HCT116 (cell line): ENCODE results near the gene CCT8. TPM values are rescaled to one million over a fixed set of nuclear protein-coding genes. Genes with fewer than 3 reads are reported as not detected.

Experiments
- ATAC-seq: fragments of 200-7000 bp; cut with Tn5 transposase; 2 replicates; pipeline ENCODE4 v1.9.1; 2020; ENCODE audit warnings: mild to moderate bottlenecking, moderate library complexity
- BruUV-seq: library from RNA; stranded (reverse); fragments of 400-500 nt; replicated peaks from 2 replicates; lab custom pipeline; 2021; lab: Mats Ljungman, UMichigan
- CTCF ChIA-PET: fragments of 300-600 bp; sonication (Branson Sonifier 250); formaldehyde crosslinking; loops from one replicate; lab custom pipeline; 2021; ENCODE audit warnings: antibody characterized with exemption; lab: Charles Lee
- POLR2A ChIA-PET: fragments of 300-600, 350-600 bp; sonication (Branson Sonifier 250); formaldehyde crosslinking; loops from one replicate; lab custom pipeline; 2021; ENCODE audit warnings: antibody characterized with exemption; lab: Charles Lee
- RAD21 ChIA-PET, 2 experiments: fragments of 300-600 bp; sonication (Branson Sonifier 250); formaldehyde crosslinking; loops; one replicate each; lab custom pipeline; 2023; ENCODE audit warnings: low total read pairs in 2 of 2; ENCODE audit not compliant: uncharacterized antibody in 2 of 2, unreplicated experiment in 2 of 2, low non-redundant PET in 1 of 2; lab: Charles Lee
- DNase-seq: peaks from one replicate; pipeline ENCODE4 v3.0.0-alpha.2; 2010; ENCODE audit warnings: low read depth, low spot score
- H2AFZ ChIP-seq: fragments of 200-600 bp; shearing (Covaris generic), sonication (generic); 2 replicates; pipeline ENCODE4 v1.6.1; 2017; ENCODE audit warnings: low read depth, mixed run types, mixed read lengths, antibody characterized with exemption, low read length; ENCODE audit not compliant: poor library complexity, severe bottlenecking
- H3K27ac ChIP-seq: 2 replicates; pipeline ENCODE4 v1.5.1; 2012; ENCODE audit warnings: low read depth, low read length
- H3K27me3 ChIP-seq: fragments of 200-600 bp; sonication (generic); 2 replicates; pipeline ENCODE4 v1.6.1; 2016; ENCODE audit warnings: mixed run types, low read length, mixed read lengths; ENCODE audit not compliant: insufficient read depth
- H3K36me3 ChIP-seq, 2 experiments: fragments of 200-500 bp in 1 of 2; fragments of 200-600 bp in 1 of 2; sonication (Bioruptor generic) in 1 of 2; sonication (generic) in 1 of 2; 2 replicates each; pipeline versions ENCODE4 v1.5.1 to v1.6.1; 2014 to 2016; ENCODE audit warnings: low read length in 2 of 2, inconsistent platforms in 1 of 2, mixed read lengths in 1 of 2, mixed run types in 1 of 2; ENCODE audit not compliant: insufficient read depth in 2 of 2, control insufficient read depth in 1 of 2
- H3K4me1 ChIP-seq, 2 experiments: fragments of 200-600 bp in 1 of 2; sonication (generic) in 1 of 2; 2 replicates each; pipeline versions ENCODE4 v1.5.1 to v1.6.1; 2012 to 2017; ENCODE audit warnings: low read length in 2 of 2, inconsistent platforms in 1 of 2, mild to moderate bottlenecking in 1 of 2, mixed read lengths in 1 of 2, mixed run types in 1 of 2, moderate library complexity in 1 of 2; ENCODE audit not compliant: insufficient read depth in 2 of 2, control insufficient read depth in 1 of 2
- H3K4me2 ChIP-seq: fragments of 200-600 bp; sonication (generic); 2 replicates; pipeline ENCODE4 v1.6.1; 2017; ENCODE audit warnings: mixed run types, low read length, mixed read lengths
- H3K4me3 ChIP-seq, 2 experiments: fragments of 200-600 bp in 1 of 2; sonication (generic) in 1 of 2; replicated peaks in 1 of 2; 2 replicates each; pipeline ENCODE4 v1.5.1; 2011 to 2016; ENCODE audit warnings: low read length in 2 of 2, control low read depth in 1 of 2, low read depth in 1 of 2, mild to moderate bottlenecking in 1 of 2, mixed read lengths in 1 of 2, mixed run types in 1 of 2
- H3K79me2 ChIP-seq: fragments of 200-600 bp; sonication (generic); 2 replicates; pipeline ENCODE4 v1.6.1; 2017; ENCODE audit warnings: mild to moderate bottlenecking, mixed run types, low read length, moderate library complexity, mixed read lengths; ENCODE audit not compliant: insufficient read depth
- H3K9ac ChIP-seq: fragments of 200-600 bp; sonication (generic); 2 replicates; pipeline ENCODE4 v1.6.1; 2016; ENCODE audit warnings: low read length, mixed read lengths
- H3K9me2 ChIP-seq: fragments of 200-600 bp; sonication (generic), shearing (Covaris generic); 2 replicates; pipeline ENCODE4 v1.6.1; 2017; ENCODE audit warnings: mixed run types, mild to moderate bottlenecking, moderate library complexity; ENCODE audit not compliant: insufficient read depth
- H3K9me3 ChIP-seq, 2 experiments: fragments of 200-500 bp in 1 of 2; fragments of 200-600 bp in 1 of 2; sonication (Bioruptor generic) in 1 of 2; sonication (generic) in 1 of 2; 2 replicates each; pipeline ENCODE4 v1.6.1; 2014 to 2017; ENCODE audit warnings: low read length in 2 of 2, mixed read lengths in 2 of 2, inconsistent platforms in 1 of 2, low read depth in 1 of 2, mild to moderate bottlenecking in 1 of 2, mixed run types in 1 of 2, moderate library complexity in 1 of 2; ENCODE audit not compliant: control insufficient read depth in 1 of 2, insufficient read depth in 1 of 2
- H4K20me1 ChIP-seq: fragments of 200-600 bp; sonication (generic), shearing (Covaris generic); 2 replicates; pipeline ENCODE4 v1.6.1; 2017; ENCODE audit warnings: mixed run types, mild to moderate bottlenecking, moderate library complexity; ENCODE audit not compliant: insufficient read depth
- EGR1 ChIP-seq: IDR thresholded peaks from 2 replicates; pipeline ENCODE4 v1.6.1; 2012; ENCODE audit warnings: low read depth
- JUND ChIP-seq: IDR thresholded peaks from 2 replicates; pipeline ENCODE4 v1.6.1; 2012
- POLR2A ChIP-seq: IDR thresholded peaks from 2 replicates; pipeline ENCODE4 v1.7.0; 2011; ENCODE audit warnings: borderline replicate concordance; ENCODE audit not compliant: insufficient read depth, insufficient read length; ENCODE audit errors: extremely low read depth
- RAD21 ChIP-seq: IDR thresholded peaks from 2 replicates; pipeline ENCODE4 v1.6.1; 2012; ENCODE audit warnings: low read depth, mild to moderate bottlenecking
- SRF ChIP-seq: IDR thresholded peaks from 2 replicates; pipeline ENCODE4 v1.6.1; 2012; ENCODE audit warnings: low read depth
- TCF7L2 ChIP-seq: IDR thresholded peaks from 2 replicates; pipeline ENCODE4 v1.7.0; 2011; ENCODE audit warnings: borderline replicate concordance, inconsistent platforms; ENCODE audit not compliant: insufficient read depth, insufficient read length; ENCODE audit errors: extremely low read depth
- intact Hi-C: fragments of 100-400 bp; cut with micrococcal nuclease; formaldehyde crosslinking; loops from 2 replicates; pipeline ENCODE4 v1.10.0; 2022
- total RNA-seq: library from RNA; stranded (reverse); gene quantifications from one replicate; pipeline ENCODE4 v1.2.1, GENCODE V29; 2021; ENCODE audit not compliant: unreplicated experiment

The CCT8 gene
- total RNA-seq, 1 experiment from 2014 or later: 355 TPM

DNA sequence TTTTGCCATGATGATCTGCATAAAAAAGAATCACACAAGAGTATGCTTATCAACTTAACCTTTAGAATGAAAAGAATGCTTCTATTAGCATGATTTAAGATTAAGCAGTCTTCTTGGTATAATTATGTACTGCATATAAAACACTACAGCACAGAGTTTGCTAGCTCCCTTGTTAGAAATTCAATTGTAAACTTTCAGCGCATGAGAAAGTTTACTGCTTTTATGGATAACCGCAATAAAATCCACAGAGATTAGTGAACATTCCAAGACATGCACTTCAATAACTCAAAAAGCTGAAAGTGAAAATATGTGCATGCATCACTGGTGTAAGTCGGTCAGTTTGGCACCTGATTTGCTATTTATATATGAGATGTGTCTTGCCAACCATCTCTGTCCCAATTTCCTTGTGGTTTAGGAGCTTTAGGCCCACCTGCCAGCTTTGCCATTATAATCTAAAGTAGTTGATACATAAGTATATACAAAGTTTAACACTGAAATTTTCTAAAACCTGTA lies 16.9 kb downstream of the CCT8 start:
- Histone ChIP-seq H3K9ac (no peak overlapping the region), H2AFZ (no peak overlapping the region), H3K4me3 (no peak overlapping the region), H3K4me1 (no peaks in the 10 kb centered on the region), H3K9me3 (no peaks in the 10 kb centered on the region), H3K9me2 (no peaks in the 10 kb centered on the region), H3K27ac (no peak overlapping the region), H3K27me3 (no peaks in the 10 kb centered on the region), H4K20me1 (0 out of 2 replicates have a peak, but pooled peaks cover 15% of the 10 kb centered on the region), H3K79me2 (peaks cover 29% of the 10 kb centered on the region), H3K4me2 (no peak overlapping the region), H3K36me3 (peaks cover 59 to 63% of the 10 kb centered on the region in 2 experiments)
- no peak for DNase-seq
- intact Hi-C loops: no loop called here
- no peak for TF ChIP-seq JUND
- no peak for ATAC-seq
- ChIA-PET POLR2A (no interaction called here), CTCF (no interaction called here), RAD21 (no interaction called here)
- BruUV-seq: no TSS peak

DNA sequence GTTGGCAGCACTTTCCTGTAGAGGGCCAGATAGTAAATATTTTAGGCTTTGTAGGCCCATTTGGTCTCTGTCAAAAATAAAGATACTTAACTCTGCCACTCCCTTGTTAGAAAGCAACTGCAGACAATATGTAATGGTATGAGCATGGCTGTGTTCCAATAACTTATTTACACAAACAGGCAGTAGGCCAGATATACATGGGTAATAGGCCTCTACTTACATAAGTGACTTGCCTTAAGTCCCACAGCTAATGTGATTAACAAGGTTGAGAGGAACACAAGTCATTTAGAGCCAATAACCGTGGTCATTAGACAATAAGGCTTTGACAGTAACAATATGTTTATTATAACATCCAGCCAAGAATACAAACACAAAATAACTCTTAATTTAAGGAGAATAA lies 17.4 kb downstream of the CCT8 start:
- Histone ChIP-seq H3K4me1 (no peaks in the 10 kb centered on the region), H3K9ac (no peak overlapping the region), H2AFZ (no peak overlapping the region)
- no peak for DNase-seq
- TF ChIP-seq EGR1: no peak
- TF ChIP-seq SRF: no peak
- no peak for TF ChIP-seq TCF7L2
- TF ChIP-seq POLR2A: no peak
- TF ChIP-seq RAD21: no peak
- TF ChIP-seq, all 23 proteins: peak for 0
- no peak overlapping the region for H3K27ac ChIP-seq
- no peaks in the 10 kb centered on the region for H3K9me2 ChIP-seq
- intact Hi-C loops: no loop called here
- BruUV-seq: TSS peak; percentile 20
- CTCF ChIA-PET: interaction anchor here (0.7 kb wide), 1 partner anchor 320 kb away, joined by 3 read pairs; no protein-coding TSS in a partner anchor
- H3K4me3 ChIP-seq: no peak overlapping the region
- H4K20me1 ChIP-seq: 0 out of 2 replicates have a peak, but pooled peaks cover 10% of the 10 kb centered on the region
- ATAC-seq: no peak
- no peak overlapping the region for H3K4me2 ChIP-seq
- no peaks in the 10 kb centered on the region for H3K9me3 ChIP-seq
- POLR2A ChIA-PET: no interaction called here
- peaks cover 23% of the 10 kb centered on the region for H3K79me2 ChIP-seq
- peaks cover 54 to 57% of the 10 kb centered on the region in 2 experiments for H3K36me3 ChIP-seq
- H3K27me3 ChIP-seq: no peaks in the 10 kb centered on the region
- RAD21 ChIA-PET: no interaction called here
